ENCODE data around the gene TUG1. TPM values are rescaled to one million over a fixed set of nuclear protein-coding genes. Genes with fewer than 3 reads are reported as not detected.

The TUG1 gene
- total RNA-seq, 1 experiment from 2014 or later, result 64.6 TPM

DNA sequence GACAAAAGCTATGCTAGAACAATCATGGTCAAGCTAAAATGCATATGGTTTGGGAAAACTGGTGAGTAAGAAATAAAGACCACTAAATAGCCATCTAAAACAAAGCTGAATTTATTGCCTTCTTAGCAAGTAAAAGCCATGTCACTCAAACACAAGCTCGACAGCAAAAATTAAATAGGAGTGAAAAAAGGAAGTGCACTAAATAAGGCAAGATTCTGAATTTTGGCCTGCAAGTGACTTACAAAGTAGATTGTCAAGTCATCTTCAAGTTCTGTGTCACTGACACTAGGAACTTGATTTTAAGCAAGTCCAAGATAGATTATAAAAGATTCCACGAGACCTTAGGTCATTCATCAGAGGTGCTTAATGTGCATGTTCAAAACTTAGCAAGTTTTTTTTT is 27.4 kb downstream of the TUG1 start:
- no peak for DNase-seq (ENCODE audit: extremely low read depth, low read depth)

DNA sequence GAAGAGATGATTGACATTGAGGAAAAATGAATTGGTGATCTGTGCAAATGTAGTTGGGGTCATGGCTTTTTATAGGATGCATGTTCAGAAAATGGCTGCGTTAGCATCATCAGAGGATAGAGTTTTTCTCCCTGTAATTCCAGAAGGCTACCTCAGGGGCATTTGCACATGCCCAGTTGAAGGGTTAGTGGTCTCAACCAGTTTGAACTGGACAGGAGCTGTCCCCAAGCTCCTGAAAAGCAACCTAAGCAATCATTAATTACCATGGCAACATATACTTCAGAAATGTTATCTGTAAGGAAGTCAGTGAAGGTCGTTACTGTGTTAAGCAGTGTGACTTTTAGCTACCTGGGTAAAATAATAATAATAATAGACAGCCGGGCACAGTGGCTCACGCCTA is 29.3 kb downstream of the TUG1 start:
- DNase-seq (ENCODE audit: extremely low read depth, low read depth), result no peak

DNA sequence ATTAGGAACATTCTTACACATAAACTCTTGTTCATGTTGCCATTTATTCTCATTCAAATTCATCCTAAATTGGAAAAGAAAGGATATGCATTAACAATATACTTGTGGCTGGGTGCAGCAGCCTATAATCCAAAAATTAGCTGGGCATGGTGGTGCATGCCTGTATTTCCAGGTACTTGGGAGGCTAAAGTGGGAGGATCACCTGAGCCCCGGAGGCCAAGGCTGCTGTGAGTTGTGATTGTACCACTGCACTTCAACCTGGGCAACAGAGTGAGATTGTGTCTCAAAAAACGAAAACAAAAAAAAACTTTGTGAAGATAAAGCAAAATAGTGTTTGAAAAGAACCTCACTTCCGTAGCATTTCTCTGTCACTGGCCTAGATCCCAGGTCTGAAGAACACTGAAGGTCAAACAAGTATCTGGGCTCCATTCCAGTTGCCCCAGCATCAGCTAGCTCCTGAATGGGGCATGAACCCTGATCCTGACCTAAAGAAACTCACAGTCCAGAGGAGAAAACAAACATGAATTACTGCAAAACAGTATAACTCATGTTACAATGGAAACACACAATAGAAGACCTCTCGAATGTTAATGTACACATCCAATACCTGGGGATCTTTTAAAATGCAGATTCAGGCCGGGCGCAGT is 32.2 kb downstream of the TUG1 start:
- DNase-seq (ENCODE audit: extremely low read depth, low read depth), result no peak

DNA sequence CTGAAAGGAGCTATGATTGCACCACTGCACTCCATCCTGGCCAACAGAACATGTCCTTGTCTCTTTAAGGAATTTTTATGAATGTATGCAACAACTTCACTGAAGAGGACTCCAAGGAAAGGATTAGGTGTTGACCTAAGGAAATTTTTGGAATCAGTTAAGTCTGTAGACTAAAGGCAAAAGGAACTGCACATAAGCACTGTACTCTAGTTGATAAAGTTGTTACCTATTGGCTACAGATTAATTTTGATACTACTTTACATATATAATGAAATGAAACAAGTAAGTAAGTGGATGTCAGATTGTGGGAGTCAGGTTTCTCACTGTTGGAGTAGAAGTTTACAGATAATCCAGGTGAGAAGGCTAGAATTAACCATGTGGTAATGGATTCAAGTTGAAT is 36.5 kb downstream of the TUG1 start:
- DNase-seq (ENCODE audit: extremely low read depth, low read depth), result no peak

DNA sequence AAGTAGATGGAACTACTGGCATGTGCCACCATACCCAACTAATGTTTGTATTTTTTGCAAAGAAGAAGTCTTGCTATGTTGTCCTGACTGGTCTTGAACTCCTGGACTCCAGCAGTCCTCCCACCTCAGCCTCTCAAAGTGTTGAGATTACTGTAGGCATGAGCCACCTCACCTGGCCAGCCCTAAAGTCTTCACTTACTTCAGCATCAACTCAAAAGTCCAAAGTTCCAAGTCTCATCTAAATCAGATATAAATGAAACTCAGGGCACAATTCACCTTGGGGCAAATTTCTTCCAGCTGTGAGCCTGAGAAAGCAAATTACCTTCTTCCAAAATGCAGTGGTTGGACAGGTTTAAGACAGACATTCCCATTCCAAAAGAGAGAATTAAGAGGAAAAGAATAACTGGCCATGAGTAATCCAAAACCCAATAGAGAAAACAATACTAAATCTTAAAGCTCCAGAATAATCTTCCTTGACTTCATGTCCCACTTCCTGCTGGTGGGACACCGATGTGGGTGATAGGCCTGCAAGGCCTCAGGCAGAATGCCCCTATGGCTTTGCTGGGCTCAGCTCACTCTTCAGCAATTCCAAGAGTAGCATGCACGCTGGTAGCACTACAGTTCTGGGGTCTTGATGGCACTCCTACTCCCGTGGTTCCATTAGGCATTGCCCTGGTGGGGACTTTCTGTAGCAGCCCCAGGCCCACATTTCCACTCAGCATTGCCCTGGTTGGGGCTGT is 50.3 kb downstream of the TUG1 start:
- no peak for DNase-seq (ENCODE audit: extremely low read depth, low read depth)

DNA sequence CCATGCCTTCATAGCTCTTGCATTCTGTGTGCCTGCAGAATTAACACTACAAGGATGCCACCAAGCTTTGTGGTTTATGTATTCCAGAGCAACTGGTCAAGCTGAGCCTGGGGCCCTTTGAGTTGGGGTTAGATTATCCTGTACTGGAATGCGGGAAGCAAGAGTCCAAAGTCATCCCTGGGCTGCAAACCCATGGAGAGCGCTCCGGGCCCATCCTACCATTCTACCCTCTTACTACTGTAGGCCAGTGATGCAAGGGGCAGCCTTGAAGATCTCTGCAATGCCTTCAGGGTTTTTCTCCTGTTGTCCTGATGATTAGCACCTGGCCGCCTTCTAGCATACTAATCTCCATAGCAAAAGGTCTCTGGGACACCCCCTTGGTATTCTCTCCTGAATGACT is 51.3 kb downstream of the TUG1 start:
- DNase-seq (ENCODE audit: extremely low read depth, low read depth), result no peak

DNA sequence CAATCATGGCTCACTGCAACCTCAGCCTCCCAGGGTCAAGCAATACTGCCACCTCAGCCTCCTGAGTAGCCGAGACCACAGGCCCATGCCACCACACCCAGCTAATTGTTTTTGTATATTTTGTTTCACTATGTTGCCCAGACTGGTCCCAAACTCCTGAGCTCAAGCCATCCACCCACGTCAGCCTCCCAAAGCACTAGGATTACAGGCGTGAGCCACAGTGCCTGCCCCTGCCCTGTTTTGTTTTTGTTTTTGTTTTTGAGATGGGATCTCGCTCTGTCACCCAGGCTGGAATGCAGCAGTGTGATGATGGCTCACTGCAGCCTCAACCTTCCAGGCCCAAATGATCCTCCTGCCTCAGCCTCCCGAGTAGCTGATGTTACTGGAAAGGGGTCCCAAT is 53.5 kb downstream of the TUG1 start:
- DNase-seq (ENCODE audit: extremely low read depth, low read depth), result no peak

Small RNA genes within 50 kb of the gene (small RNA-seq; reads per million reads assigned to genes)
- 0 reads per million in 2 experiments for gene RF01892

Other genes starting within 250 kb of the TUG1 start
- 18.5 and 19.9 TPM in 2 replicates for gene MORC2, start 491 bp upstream of the TUG1 start, total RNA-seq (2014; rRNA removed; shearing (Covaris generic))
- 8.5 and 9.7 TPM in 2 replicates for gene SMTN, start 112.1 kb downstream of the TUG1 start, total RNA-seq (2014; rRNA removed; shearing (Covaris generic))
- 32.0 and 36.2 TPM in 2 replicates for gene SELENOM, start 138.3 kb downstream of the TUG1 start, total RNA-seq (2014; rRNA removed; shearing (Covaris generic))
- gene INPP5J, start 153.7 kb downstream of the TUG1 start, total RNA-seq (2014; rRNA removed; shearing (Covaris generic)), result 0.35 and 0.54 TPM in 2 replicates
- not detected in 2 replicates for gene PLA2G3, start 171.2 kb downstream of the TUG1 start, total RNA-seq (2014; rRNA removed; shearing (Covaris generic))
- gene RNF185, start 190.9 kb downstream of the TUG1 start, total RNA-seq (2014; rRNA removed; shearing (Covaris generic)), result 46.8 and 53.3 TPM in 2 replicates
- gene LIMK2, start 243.0 kb downstream of the TUG1 start, total RNA-seq (2014; rRNA removed; shearing (Covaris generic)), result 31.3 and 37.3 TPM in 2 replicates